Tibial nerve (tissue), 4 donors: ENCODE data around the gene MAN1A1. TPM values are rescaled to one million over a fixed set of nuclear protein-coding genes. Genes with fewer than 3 reads are reported as not detected.

Source experiments
- DNase-seq, 2 donors: peaks; one replicate each; pipeline ENCODE4 v3.0.0-alpha.2; 2019; ENCODE audit warnings: low spot score in 2 of 2
- H3K27ac ChIP-seq, 4 donors: fragments of 200-600 bp; sonication (generic) in 3 of 4; one replicate each; pipeline ENCODE4 v1.5.1; 2017 to 2019; ENCODE audit warnings: mild to moderate bottlenecking in 1 of 4
- H3K27me3 ChIP-seq, 2 donors: fragments of 200-600 bp; sonication (generic) in 1 of 2; one replicate each; pipeline versions ENCODE4 v1.5.1 to v1.6.0; 2017 to 2019
- H3K36me3 ChIP-seq, 3 donors: fragments of 200-600 bp; sonication (generic); one replicate each; pipeline ENCODE4 v1.5.1; 2018 to 2019
- H3K4me1 ChIP-seq, 4 donors: fragments of 200-600 bp; sonication (generic) in 3 of 4; one replicate each; pipeline ENCODE4 v1.5.1; 2017 to 2019
- H3K4me3 ChIP-seq, 4 donors: fragments of 200-600 bp; sonication (generic) in 3 of 4; one replicate each; pipeline ENCODE4 v1.5.1; 2017 to 2019; ENCODE audit warnings: mild to moderate bottlenecking in 1 of 4, moderate library complexity in 1 of 4
- H3K9me3 ChIP-seq, 4 donors: fragments of 200-600 bp; sonication (generic) in 3 of 4; one replicate each; pipeline ENCODE4 v1.5.1; 2017 to 2019
- CTCF ChIP-seq, 5 experiments: fragments of 200-600 bp in 3 of 5; fragments of 450-650 bp in 2 of 5; sonication (generic) in 3 of 5; IDR thresholded peaks; one replicate each; pipeline ENCODE4 v1.5.1; 2016 to 2019; ENCODE audit warnings: antibody characterized with exemption in 5 of 5, mild to moderate bottlenecking in 3 of 5, moderate library complexity in 2 of 5
- EP300 ChIP-seq, 2 donors: sonication (generic); formaldehyde crosslinking; IDR thresholded peaks; one replicate each; pipeline ENCODE4 v1.6.1; 2017; ENCODE audit warnings: antibody characterized with exemption in 2 of 2, mild to moderate bottlenecking in 1 of 2
- POLR2A ChIP-seq, 2 donors: fragments of 450-650 bp; IDR thresholded peaks; one replicate each; pipeline ENCODE4 v1.6.1; 2017; ENCODE audit warnings: antibody characterized with exemption in 2 of 2, mild to moderate bottlenecking in 2 of 2, moderate library complexity in 2 of 2
- WGBS, 2 donors: methylation state at CpG; one replicate each; pipeline ENCODE4 v1.1.5; 2018; 5-methylcytosine and 5-hydroxymethylcytosine counted together
- total RNA-seq, 4 donors: library from RNA; depleted of rRNA; stranded (reverse); fragments of >200 nt; gene quantifications; one replicate each; pipeline ENCODE4 v1.1.0, GENCODE V29; 2016

Gene MAN1A1
- total RNA-seq, 4 donors from 2014 or later, result 118 to 287 (median 154) TPM

DNA sequence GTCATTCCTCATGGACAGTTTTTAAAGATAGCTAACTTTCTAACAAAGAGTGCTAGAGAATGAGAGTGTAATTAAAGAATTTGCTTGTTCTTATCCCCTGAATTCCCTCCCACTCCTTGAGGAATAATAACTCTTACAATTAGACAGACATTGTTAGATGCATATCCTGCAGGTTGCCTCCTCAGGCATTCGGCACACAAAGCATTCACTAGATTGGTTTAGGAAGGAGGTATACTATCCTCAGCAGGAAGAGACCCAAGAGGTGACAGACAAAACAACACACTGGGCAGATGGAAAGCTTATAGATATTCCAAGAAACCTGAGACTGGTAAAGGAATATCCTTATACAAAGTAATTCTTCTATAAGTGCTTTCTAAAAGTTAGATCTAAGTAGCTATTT, 162.0 kb downstream of the MAN1A1 start:
- DNase-seq, result no peak
- Histone ChIP-seq H3K27ac (no peak overlapping the region), H3K27me3 (no peaks in the 10 kb centered on the region), H3K4me1 (peaks cover 0 to 11% (median 0%) of the 10 kb centered on the region in 4 donors), H3K9me3 (no peaks in the 10 kb centered on the region), H3K36me3 (peaks cover 0 to 66% (median 0%) of the 10 kb centered on the region in 3 donors), H3K4me3 (no peak overlapping the region)
- 38 to 64% methylated on average over 1 of the region's 1 CpG for WGBS, 2 donors
- TF ChIP-seq EP300 (IDR thresholded peaks at IDR 0.05), result no peak
- no peak for TF ChIP-seq POLR2A (IDR thresholded peaks at IDR 0.05)

DNA sequence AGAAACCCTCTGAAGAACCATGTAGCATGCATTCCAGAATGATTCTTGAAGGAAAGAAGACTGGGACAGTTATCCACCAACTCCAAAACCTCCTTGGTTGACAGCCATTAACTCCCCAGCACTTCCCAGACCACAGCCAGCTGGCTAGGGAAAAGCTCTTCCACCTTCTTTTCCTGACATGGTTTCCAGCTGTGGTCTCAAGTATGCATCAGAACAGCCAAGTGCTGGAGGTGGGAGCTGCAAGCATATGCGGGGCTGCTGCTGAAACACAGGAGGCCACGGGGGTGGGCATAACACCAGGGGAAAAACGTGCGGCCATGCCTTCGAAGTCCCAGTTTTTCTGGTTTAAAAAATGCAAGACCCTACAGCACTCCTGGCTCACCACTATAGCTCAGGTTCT, 163.1 kb downstream of the MAN1A1 start:
- no peak for TF ChIP-seq POLR2A (IDR thresholded peaks at IDR 0.05)
- no peak for TF ChIP-seq CTCF (IDR thresholded peaks at IDR 0.05)
- no peak for TF ChIP-seq EP300 (IDR thresholded peaks at IDR 0.05)
- Histone ChIP-seq H3K36me3 (peaks cover 0 to 56% (median 0%) of the 10 kb centered on the region in 3 donors), H3K27ac (no peak overlapping the region), H3K4me3 (no peak overlapping the region), H3K9me3 (no peaks in the 10 kb centered on the region), H3K4me1 (peaks cover 0 to 11% (median 0%) of the 10 kb centered on the region in 4 donors), H3K27me3 (no peaks in the 10 kb centered on the region)
- DNase-seq, result no peak
- 76 to 89% methylated on average over 5 of the region's 5 CpGs for WGBS, 2 donors

DNA sequence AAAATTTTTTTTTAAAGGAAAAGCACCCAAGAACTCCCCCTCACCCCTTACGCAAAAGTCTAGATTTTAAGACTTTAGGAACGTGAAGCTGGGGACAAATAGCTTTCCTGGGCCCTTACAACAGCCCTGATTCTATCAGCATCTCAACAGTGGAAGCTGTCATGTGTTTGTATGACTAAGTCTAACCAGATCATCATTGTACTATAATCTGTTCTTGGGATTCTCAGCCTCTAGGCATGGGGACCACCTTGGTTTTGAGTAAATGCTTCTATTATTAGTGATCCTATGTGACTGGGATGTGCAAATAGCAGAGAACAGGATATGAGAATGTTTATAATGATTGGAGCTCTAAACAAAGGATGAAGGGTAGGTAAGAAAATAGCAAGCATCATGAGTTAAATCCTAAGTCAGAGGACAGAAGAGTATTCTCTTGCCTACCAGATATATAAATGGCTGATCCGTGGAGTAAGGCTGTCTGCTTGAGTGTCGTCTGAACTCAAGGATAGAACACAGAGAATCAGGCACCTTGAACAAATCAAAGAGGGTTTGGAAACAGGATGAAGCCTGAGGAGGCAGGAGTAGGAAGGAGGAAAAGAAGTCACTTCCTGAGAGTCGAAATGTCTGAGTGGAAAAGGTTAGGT, 165.4 kb downstream of the MAN1A1 start:
- peaks cover 0 to 47% (median 0%) of the 10 kb centered on the region in 3 donors for H3K36me3 ChIP-seq
- H3K27me3 ChIP-seq, result no peaks in the 10 kb centered on the region
- no peak overlapping the region for H3K27ac ChIP-seq
- no peak overlapping the region for H3K4me3 ChIP-seq
- no peaks in the 10 kb centered on the region for H3K9me3 ChIP-seq
- H3K4me1 ChIP-seq, result peaks cover 0 to 11% (median 0%) of the 10 kb centered on the region in 4 donors
- no peak for DNase-seq
- WGBS, 2 donors, result 86 to 87% methylated on average over 5 of the region's 5 CpGs
- no peak for TF ChIP-seq POLR2A (IDR thresholded peaks at IDR 0.05)
- no peak for TF ChIP-seq EP300 (IDR thresholded peaks at IDR 0.05)
- TF ChIP-seq CTCF (IDR thresholded peaks at IDR 0.05), result no peak

- H3K36me3 ChIP-seq, result peaks cover 0 to 41% (median 0%) of the 10 kb centered on the region in 3 donors
- WGBS, 2 donors, result 53 to 55% methylated on average over 1 of the region's 1 CpG
Measured at GRCh38 chr6:119183457-119183856, 166.1 kb downstream of the MAN1A1 start.

DNA sequence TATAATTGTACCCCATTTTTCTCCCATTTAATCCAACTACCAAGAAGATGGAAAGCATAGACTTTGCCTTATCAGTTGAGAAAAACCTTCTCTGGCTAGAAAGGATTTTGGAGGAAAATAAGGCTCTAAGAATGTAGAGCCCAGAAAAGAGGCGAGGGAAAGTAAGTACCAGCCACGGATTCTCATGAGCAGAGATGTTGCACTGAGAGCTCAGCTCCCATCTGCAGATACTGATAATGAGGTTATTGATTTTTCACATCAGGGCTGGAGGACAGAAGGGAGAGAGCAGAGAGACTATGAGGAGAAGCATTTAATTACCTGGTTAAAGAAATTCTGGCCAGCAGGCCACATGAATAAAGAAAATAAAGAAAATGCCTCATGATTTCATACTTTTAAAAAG, 166.7 kb downstream of the MAN1A1 start:
- Histone ChIP-seq H3K27ac (no peak overlapping the region), H3K27me3 (no peaks in the 10 kb centered on the region), H3K9me3 (no peaks in the 10 kb centered on the region), H3K36me3 (peaks cover 0 to 36% (median 0%) of the 10 kb centered on the region in 3 donors), H3K4me3 (no peak overlapping the region), H3K4me1 (peaks cover 0 to 11% (median 0%) of the 10 kb centered on the region in 4 donors)
- TF ChIP-seq CTCF (IDR thresholded peaks at IDR 0.05), result no peak
- TF ChIP-seq POLR2A (IDR thresholded peaks at IDR 0.05), result no peak
- TF ChIP-seq EP300 (IDR thresholded peaks at IDR 0.05), result no peak
- no peak for DNase-seq
- 91 to 93% methylated on average over 2 of the region's 2 CpGs for WGBS, 2 donors

More at GRCh38 chr6:119183457-119183856, 166.1 kb downstream of the MAN1A1 start:
- H3K27ac ChIP-seq, result no peak overlapping the region
- H3K4me1 ChIP-seq, result peaks cover 0 to 11% (median 0%) of the 10 kb centered on the region in 4 donors
- H3K4me3 ChIP-seq, result no peak overlapping the region
- no peaks in the 10 kb centered on the region for H3K27me3 ChIP-seq
- TF ChIP-seq CTCF (IDR thresholded peaks at IDR 0.05) (no peak), POLR2A (IDR thresholded peaks at IDR 0.05) (no peak), EP300 (IDR thresholded peaks at IDR 0.05) (no peak)
- no peak for DNase-seq
- H3K9me3 ChIP-seq, result no peaks in the 10 kb centered on the region
